ENCODE data around the gene NDUFV1. TPM values are rescaled to one million over a fixed set of nuclear protein-coding genes. Genes with fewer than 3 reads are reported as not detected.

Gene NDUFV1
- total and polyA plus RNA-seq, 9 of the 15 experiments (the other 6 are each of a cell fraction or from before 2014, with no cell fraction given), result 10.8 to 423 (median 209) TPM

GRCh38 chr11:67630228-67630942 lies 23.6 kb downstream of the NDUFV1 start (continued):
- TF ChIP-seq ZNF395 (CRISPR knock-in tag; IDR thresholded peaks at IDR 0.05), result 0 out of 2 replicates have a peak, but pooled peaks have one; percentile 12
- no peak for TF ChIP-seq EZH2 (IDR thresholded peaks at IDR 0.05; ENCODE audit: borderline replicate concordance, low read depth, low read length)
- TF ChIP-seq KAT7 (CRISPR knock-in tag; IDR thresholded peaks at IDR 0.05; ENCODE audit: borderline replicate concordance), result 0 out of 2 replicates have a peak, but pooled peaks have one; percentile 83
- peak; percentile 34; the same call in 1 of the 2 replicates for TF ChIP-seq ETV1 (tag; conservative IDR thresholded peaks at IDR 0.05; ENCODE audit: low read depth)
- TF ChIP-seq TFAP4 (CRISPR knock-in tag; IDR thresholded peaks at IDR 0.05; ENCODE audit: borderline replicate concordance), result peak; percentile 79
- TF ChIP-seq ZNF75A (CRISPR knock-in tag; IDR thresholded peaks at IDR 0.05), result 0 out of 2 replicates have a peak, but pooled peaks have one; percentile 15
- TF ChIP-seq C11orf30 (IDR thresholded peaks at IDR 0.05; ENCODE audit: low read depth), result peak; percentile 44
- TF ChIP-seq HDAC2 (IDR thresholded peaks at IDR 0.05), result peak; percentile 82; the same call in 1 of the 2 replicates
- TF ChIP-seq KDM4B (IDR thresholded peaks at IDR 0.05; ENCODE audit: borderline replicate concordance in 2 of 2, low read depth in 1 of 2), result 0 out of 4 replicates have a peak, but pooled peaks of 1 of the 2 experiments have one; percentile 16
- no peak for TF ChIP-seq POU5F1 (IDR thresholded peaks at IDR 0.05; ENCODE audit: borderline replicate concordance, low read depth, low read length, partially characterized antibody)
- TF ChIP-seq E2F3 (CRISPR knock-in tag; IDR thresholded peaks at IDR 0.05), result 0 out of 2 replicates have a peak, but pooled peaks have one; percentile 38
- peak; percentile 70 for TF ChIP-seq POLR2B (IDR thresholded peaks at IDR 0.05; ENCODE audit: low read depth, partially characterized antibody)
- peak; percentile 32; the same call in 1 of the 2 replicates for TF ChIP-seq DEAF1 (CRISPR knock-in tag; IDR thresholded peaks at IDR 0.05)
- TF ChIP-seq HMGN3 (IDR thresholded peaks at IDR 0.05; ENCODE audit: borderline replicate concordance, extremely low read depth, insufficient read length, low read depth, low read length), result peak; percentile 80
- 0 out of 2 replicates have a peak, but pooled peaks have one; percentile 47 for TF ChIP-seq E2F1 (CRISPR knock-in tag; IDR thresholded peaks at IDR 0.05)
- TF ChIP-seq VEZF1 (CRISPR knock-in tag; IDR thresholded peaks at IDR 0.05), result peak; percentile 69
- no peak for TF ChIP-seq BACH1 (tag; IDR thresholded peaks at IDR 0.05)
- TF ChIP-seq ZNF12 (CRISPR knock-in tag; IDR thresholded peaks at IDR 0.05), result no peak
- TF ChIP-seq L3MBTL2 (IDR thresholded peaks at IDR 0.05), result 0 out of 2 replicates have a peak, but pooled peaks have one; percentile 61
